H1 (cell line): ENCODE results near the gene MYO9A. TPM values are rescaled to one million over a fixed set of nuclear protein-coding genes. Genes with fewer than 3 reads are reported as not detected.

Source experiments
- CTCF ChIA-PET: fragments of 300-600 bp; sonication (Branson Sonifier 250); formaldehyde crosslinking; loops from one replicate; lab custom pipeline; 2021; ENCODE audit not compliant: partially characterized antibody; lab: Charles Lee
- POLR2A ChIA-PET: fragments of 300-600 bp; sonication (Branson Sonifier 250); formaldehyde crosslinking; loops from one replicate; lab custom pipeline; 2021; ENCODE audit warnings: inconsistent platforms; ENCODE audit not compliant: partially characterized antibody; lab: Charles Lee
- DNase-seq, 2 experiments: peaks; one replicate each; pipeline versions ENCODE4 v3.0.0 to v3.0.0-alpha.2; 2010 to 2022; ENCODE audit warnings: low spot score in 2 of 2, low read depth in 1 of 2, mixed read lengths in 1 of 2
- FAIRE-seq: peaks from 2 replicates; lab custom pipeline; 2011; peaks lifted over from hg19 to GRCh38; lab: Jason Lieb, UNC
- H2AFZ ChIP-seq: 2 replicates; pipeline ENCODE4 v1.8.1; 2012; ENCODE audit warnings: low read length, inconsistent platforms
- H2AK5ac ChIP-seq: 2 replicates; pipeline ENCODE4 v1.6.1; 2013; ENCODE audit warnings: low read depth, low read length
- H2BK120ac ChIP-seq: replicated peaks from 2 replicates; pipeline ENCODE3; 2013; ENCODE audit warnings: low read depth, low read length, inconsistent platforms
- H2BK12ac ChIP-seq: 2 replicates; pipeline ENCODE4 v1.6.1; 2013; ENCODE audit warnings: low read depth, low read length
- H2BK15ac ChIP-seq: 2 replicates; pipeline ENCODE4 v1.6.1; 2013; ENCODE audit warnings: low read length
- H2BK20ac ChIP-seq: 2 replicates; pipeline ENCODE4 v1.6.1; 2013; ENCODE audit warnings: low read length
- H2BK5ac ChIP-seq: 2 replicates; pipeline ENCODE4 v1.6.1; 2013; ENCODE audit warnings: low read depth, low read length
- H3K14ac ChIP-seq: 2 replicates; pipeline ENCODE4 v1.6.1; 2013; ENCODE audit warnings: inconsistent platforms; ENCODE audit not compliant: insufficient read length
- H3K18ac ChIP-seq: 2 replicates; pipeline ENCODE4 v1.6.1; 2013; ENCODE audit warnings: low read length; ENCODE audit errors: extremely low read depth
- H3K23ac ChIP-seq: 2 replicates; pipeline ENCODE4 v1.6.1; 2013; ENCODE audit warnings: inconsistent platforms; ENCODE audit not compliant: insufficient read length
- H3K23me2 ChIP-seq: 2 replicates; pipeline ENCODE4 v1.6.1; 2013; ENCODE audit warnings: low read depth, low read length
- H3K27ac ChIP-seq: 2 replicates; pipeline ENCODE4 v1.6.1; 2011; ENCODE audit warnings: low read depth, low read length, inconsistent platforms
- H3K27me3 ChIP-seq, 4 experiments: replicated peaks in 1 of 4; 1 replicate in 1 of 4; 2 replicates in 3 of 4; pipeline versions ENCODE4 v1.6.1 to v1.8.1; 2011 to 2013; ENCODE audit warnings: low read length in 3 of 4, mild to moderate bottlenecking in 3 of 4, inconsistent platforms in 2 of 4, mixed read lengths in 2 of 4, moderate library complexity in 1 of 4; ENCODE audit not compliant: control insufficient read depth in 3 of 4, insufficient read depth in 3 of 4; ENCODE audit errors: extremely low read depth in 1 of 4
- H3K36me3 ChIP-seq, 4 experiments: 2 replicates each; pipeline versions ENCODE4 v1.6.1 to v1.8.1; 2011 to 2013; ENCODE audit warnings: mild to moderate bottlenecking in 4 of 4, low read length in 3 of 4, moderate library complexity in 2 of 4, control low read depth in 1 of 4, inconsistent platforms in 1 of 4; ENCODE audit not compliant: insufficient read depth in 4 of 4, control insufficient read depth in 2 of 4
- H3K4ac ChIP-seq: replicated peaks from 2 replicates; pipeline ENCODE3; 2013; ENCODE audit warnings: low read length, low read depth, mixed read lengths, inconsistent platforms; ENCODE audit not compliant: insufficient read length
- H3K4me1 ChIP-seq, 4 experiments: replicated peaks in 1 of 4; 1 replicate in 1 of 4; 2 replicates in 3 of 4; pipeline versions ENCODE4 v1.6.1 to v1.8.1; 2011 to 2013; ENCODE audit warnings: low read length in 3 of 4, inconsistent platforms in 2 of 4, mixed read lengths in 1 of 4; ENCODE audit not compliant: insufficient read depth in 4 of 4, control insufficient read depth in 3 of 4
- H3K4me2 ChIP-seq, 2 experiments: 2 replicates each; pipeline versions ENCODE4 v1.6.1 to v1.8.1; 2011 to 2013; ENCODE audit warnings: low read depth in 2 of 2, low read length in 2 of 2, control low read depth in 1 of 2, inconsistent platforms in 1 of 2, mild to moderate bottlenecking in 1 of 2; ENCODE audit not compliant: insufficient read depth in 1 of 2
- H3K4me3 ChIP-seq, 4 experiments: fragments of 200-600, 300-600 bp in 1 of 4; sonication (generic), shearing (Covaris generic), sonication (Bioruptor Twin) in 1 of 4; 2 replicates each; pipeline versions ENCODE4 v1.5.1 to v1.8.1; 2011 to 2016; ENCODE audit warnings: low read length in 4 of 4, low read depth in 3 of 4, control low read depth in 2 of 4, inconsistent platforms in 2 of 4, mild to moderate bottlenecking in 2 of 4, mixed read lengths in 1 of 4, moderate library complexity in 1 of 4; ENCODE audit not compliant: insufficient read depth in 2 of 4; ENCODE audit errors: extremely low read depth in 1 of 4
- H3K56ac ChIP-seq: replicated peaks from 2 replicates; pipeline ENCODE3; 2013; ENCODE audit warnings: low read depth, mild to moderate bottlenecking, mixed read lengths, low read length, inconsistent platforms; ENCODE audit not compliant: insufficient read length
- H3K79me1 ChIP-seq: 2 replicates; pipeline ENCODE4 v1.6.1; 2013; ENCODE audit warnings: low read depth, low read length, control low read depth
- H3K79me2 ChIP-seq, 2 experiments: 2 replicates each; pipeline versions ENCODE4 v1.6.1 to v1.8.1; 2012 to 2013; ENCODE audit warnings: low read length in 2 of 2, mild to moderate bottlenecking in 2 of 2, inconsistent platforms in 1 of 2; ENCODE audit not compliant: insufficient read depth in 2 of 2, control insufficient read depth in 1 of 2
- H3K9ac ChIP-seq, 4 experiments: replicated peaks in 1 of 4; 1 replicate in 1 of 4; 2 replicates in 3 of 4; pipeline versions ENCODE4 v1.6.1 to v1.8.1; 2011 to 2013; ENCODE audit warnings: low read depth in 3 of 4, low read length in 3 of 4, control low read depth in 2 of 4, mild to moderate bottlenecking in 2 of 4, moderate library complexity in 2 of 4, inconsistent platforms in 1 of 4; ENCODE audit errors: extremely low read depth in 1 of 4
- H3K9me3 ChIP-seq, 2 experiments: 2 replicates each; pipeline versions ENCODE4 v1.6.1 to v1.8.1; 2012 to 2013; ENCODE audit warnings: mild to moderate bottlenecking in 2 of 2, moderate library complexity in 2 of 2, control low read depth in 1 of 2, inconsistent platforms in 1 of 2, low read depth in 1 of 2, low read length in 1 of 2, mixed read lengths in 1 of 2; ENCODE audit not compliant: insufficient read depth in 2 of 2
- H4K20me1 ChIP-seq, 2 experiments: replicated peaks in 1 of 2; 2 replicates each; pipeline versions ENCODE3 to v1.8.1; 2011 to 2013; ENCODE audit warnings: inconsistent platforms in 2 of 2, low read length in 2 of 2, mild to moderate bottlenecking in 1 of 2; ENCODE audit not compliant: insufficient read depth in 2 of 2, control insufficient read depth in 1 of 2
- H4K5ac ChIP-seq: 2 replicates; pipeline ENCODE4 v1.6.1; 2013; ENCODE audit warnings: low read length, low read depth, mixed read lengths, inconsistent platforms; ENCODE audit not compliant: insufficient read length
- H4K8ac ChIP-seq: 2 replicates; pipeline ENCODE4 v1.8.0; 2013; ENCODE audit warnings: mild to moderate bottlenecking, moderate library complexity, low read length, inconsistent platforms; ENCODE audit not compliant: insufficient read depth; ENCODE audit errors: extremely low read depth
- H4K91ac ChIP-seq: replicated peaks from 2 replicates; pipeline ENCODE3; 2013; ENCODE audit warnings: low read length, mixed read lengths, inconsistent platforms; ENCODE audit not compliant: insufficient read length
- BACH1 ChIP-seq: IDR thresholded peaks from 2 replicates; pipeline ENCODE4 v1.6.1; 2012; ENCODE audit warnings: low read length, improper control_type of control experiment
- EP300 ChIP-seq, 2 experiments: IDR thresholded peaks; 1 replicate in 1 of 2; 2 replicates in 1 of 2; pipeline ENCODE4 v1.6.1; 2011 to 2012; ENCODE audit warnings: low read depth in 2 of 2, low read length in 2 of 2, mild to moderate bottlenecking in 2 of 2, borderline replicate concordance in 1 of 2, inconsistent platforms in 1 of 2, moderate library complexity in 1 of 2
- GABPA ChIP-seq: IDR thresholded peaks from 2 replicates; pipeline ENCODE4 v1.6.1; 2011; ENCODE audit warnings: mild to moderate bottlenecking, low read length, moderate library complexity, borderline replicate concordance; ENCODE audit not compliant: insufficient read depth
- JUN ChIP-seq: IDR thresholded peaks from 2 replicates; pipeline ENCODE4 v1.6.1; 2011; ENCODE audit warnings: low read depth, mild to moderate bottlenecking, improper control_type of control experiment, low read length
- POU5F1 ChIP-seq: IDR thresholded peaks from 2 replicates; pipeline ENCODE4 v1.6.1; 2011; ENCODE audit warnings: low read depth, mild to moderate bottlenecking, low read length, moderate library complexity
- WGBS, 2 experiments: shearing (Covaris generic) in 1 of 2; methylation state at CpG; one replicate each; pipeline versions ENCODE4 v1.1.6 to v1.1.7; 2013 to 2015; ENCODE audit warnings: low lambda C conversion rate in 2 of 2, mixed read lengths in 2 of 2, inconsistent platforms in 1 of 2, low coverage in 1 of 2, missing lambda C conversion rate in 1 of 2; ENCODE audit not compliant: insufficient replicate concordance in 2 of 2, insufficient coverage in 1 of 2, insufficient read length in 1 of 2; ENCODE audit errors: extremely low coverage in 1 of 2, missing lambda C conversion rate in 1 of 2; 5-methylcytosine and 5-hydroxymethylcytosine counted together
- polyA plus RNA-seq, 7 experiments: library from polyadenylated mRNA; depleted of rRNA in 3 of 7; stranded (reverse) in 5 of 7; unstranded in 2 of 7; fragments of >200 nt in 5 of 7; fragments of 200-250 nt in 2 of 7; gene quantifications; 1 replicate in 5 of 7; 2 replicates in 1 of 7; 4 replicates in 1 of 7; pipeline versions ENCODE4 v1.2.1 to v1.2.3, GENCODE V29; 2011 to 2013; ENCODE audit warnings: missing spikeins in 2 of 7, mixed read lengths in 2 of 7
- total RNA-seq: library from RNA; stranded (reverse); fragmentation: NEBNext Ultra II Directional; extraction: Animal tissue kit (Norgen Biotek cat#: 25700); gene quantifications from 2 replicates; pipeline ENCODE4 v1.2.1, GENCODE V29; 2021

The MYO9A gene
- total and polyA plus RNA-seq, 2 of the 8 experiments (the other 6 are each of a cell fraction or from before 2014, with no cell fraction given), result 3.9 to 26.0 TPM

DNA sequence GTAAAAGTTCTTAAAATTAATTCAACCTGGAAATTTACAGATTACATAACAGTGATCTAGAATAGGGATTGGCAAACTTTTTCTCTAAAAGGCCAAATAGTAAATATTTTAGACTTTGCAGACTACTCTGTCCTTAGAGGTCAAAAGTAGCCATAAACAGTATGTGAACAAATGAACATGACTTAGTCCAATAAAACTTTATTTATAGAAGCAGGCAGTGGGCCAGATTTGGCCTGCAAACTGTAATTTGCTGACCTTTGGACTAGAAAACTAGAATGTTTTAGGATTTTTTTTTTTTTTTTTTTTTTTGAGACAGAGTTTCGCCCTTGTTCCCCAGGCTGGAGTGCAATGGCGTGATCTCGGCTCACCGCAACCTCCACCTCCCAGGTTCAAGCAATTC, 12.3 kb upstream of the MYO9A start:
- CTCF ChIA-PET, result interaction anchor here (0.6 to 1.2 kb wide), 4 partner anchors 11 to 184 kb away, joined by 3 read pairs; no protein-coding TSS in a partner anchor
- no peak for FAIRE-seq
- no CpG with 5 or more reads among the region's 4 CpGs for WGBS, 2 experiments

More for the DNA sequence above, 12.3 kb upstream of the MYO9A start:
- no peak overlapping the region for H3K4me2 ChIP-seq
- TF ChIP-seq EP300 (IDR thresholded peaks at IDR 0.05; ENCODE audit: borderline replicate concordance in 1 of 2, low read depth in 2 of 2, low read length in 2 of 2) (no peak), POU5F1 (no peak), JUN (no peak), BACH1 (no peak), GABPA (no peak)
- H3K14ac ChIP-seq, result no peak overlapping the region
- no peak overlapping the region for H3K4me3 ChIP-seq
- no peaks in the 10 kb centered on the region for H3K23me2 ChIP-seq
- no peak overlapping the region for H3K18ac ChIP-seq
- H2BK120ac ChIP-seq, result no peak overlapping the region
- H3K4ac ChIP-seq, result no peak overlapping the region
- H3K9ac ChIP-seq, result no peak overlapping the region
- H4K8ac ChIP-seq, result no peak overlapping the region
- no peak overlapping the region for H2AFZ ChIP-seq
- no peak overlapping the region for H3K23ac ChIP-seq
- no peak for DNase-seq
- no peak overlapping the region for H2BK20ac ChIP-seq
- no peaks in the 10 kb centered on the region for H3K79me2 ChIP-seq
- no peaks in the 10 kb centered on the region for H3K79me1 ChIP-seq
- POLR2A ChIA-PET, result no interaction called here
- no peak overlapping the region for H2BK5ac ChIP-seq
- H2AK5ac ChIP-seq, result no peak overlapping the region
- H4K91ac ChIP-seq, result no peak overlapping the region
- no peak overlapping the region for H3K56ac ChIP-seq
- H4K5ac ChIP-seq, result no peak overlapping the region
- no peak overlapping the region for H3K27ac ChIP-seq
- no peaks in the 10 kb centered on the region for H4K20me1 ChIP-seq
- H3K27me3 ChIP-seq, result no peaks in the 10 kb centered on the region
- H3K36me3 ChIP-seq, result no peaks in the 10 kb centered on the region
- no peaks in the 10 kb centered on the region for H3K4me1 ChIP-seq
- no peaks in the 10 kb centered on the region for H3K9me3 ChIP-seq
- H2BK12ac ChIP-seq, result no peak overlapping the region
- no peak overlapping the region for H2BK15ac ChIP-seq
